ENCODE results near the gene EPS8.
A peak's percentile ranks its signal among the peaks of the same experiment; 100 is the strongest.

Gene EPS8

GRCh38 chr12:15601210-15601800 lies 187.9 kb downstream of the EPS8 start:
- no peak for DNase-seq (ENCODE audit: low read depth)

- DNase-seq (ENCODE audit: low read depth): no peak
These were observed 188.8 kb downstream of the EPS8 start for GRCh38 chr12:15600223-15600935.

- DNase-seq (ENCODE audit: low read depth): no peak
These were observed 189.7 kb downstream of the EPS8 start for GRCh38 chr12:15599266-15600037.

GRCh38 chr12:15597125-15597830 lies 191.9 kb downstream of the EPS8 start:
- no peak for DNase-seq (ENCODE audit: low read depth)

GRCh38 chr12:15596174-15596573 lies 193.0 kb downstream of the EPS8 start:
- no peak for DNase-seq (ENCODE audit: low read depth)

- DNase-seq (ENCODE audit: low read depth): no peak
These were observed 196.3 kb downstream of the EPS8 start for GRCh38 chr12:15592934-15593333.

GRCh38 chr12:15591811-15592210 lies 197.4 kb downstream of the EPS8 start:
- DNase-seq (ENCODE audit: low read depth): no peak

- DNase-seq (ENCODE audit: low read depth): peak; percentile 3
These were observed 198.9 kb downstream of the EPS8 start for GRCh38 chr12:15590180-15590826.

- no peak for DNase-seq (ENCODE audit: low read depth)
These were observed 199.7 kb downstream of the EPS8 start for GRCh38 chr12:15589328-15590032.

- no peak for DNase-seq (ENCODE audit: low read depth)
These were observed 204.7 kb downstream of the EPS8 start for GRCh38 chr12:15584366-15585041.

- no peak for DNase-seq (ENCODE audit: low read depth)
These were observed 205.4 kb downstream of the EPS8 start for GRCh38 chr12:15583804-15584203.

GRCh38 chr12:15581006-15581405 lies 208.2 kb downstream of the EPS8 start:
- DNase-seq (ENCODE audit: low read depth): no peak

GRCh38 chr12:15580431-15580830 lies 208.8 kb downstream of the EPS8 start:
- no peak for DNase-seq (ENCODE audit: low read depth)

GRCh38 chr12:15575671-15576541 lies 213.3 kb downstream of the EPS8 start:
- no peak for DNase-seq (ENCODE audit: low read depth)

- DNase-seq (ENCODE audit: low read depth): no peak
These were observed 214.8 kb downstream of the EPS8 start for GRCh38 chr12:15574353-15574752.

Data from activated T-cell treated with anti-CD3 and anti-CD28 coated beads for 48 hours (primary cell).